ENCODE results near the gene MEX3D.
"Not testable (repeated sequence)": the region's sequence is repeated elsewhere in the genome, so short reads cannot be mapped to it uniquely, and the experiment has no call there.

The MEX3D gene

GRCh38 chr19:1533510-1534150, 34.5 kb downstream of the MEX3D start:
- FAIRE-seq: no peak

GRCh38 chr19:1532003-1532402, 36.1 kb downstream of the MEX3D start:
- FAIRE-seq: no peak

- no peak for FAIRE-seq
Measured at GRCh38 chr19:1531587-1531986, 36.5 kb downstream of the MEX3D start.

GRCh38 chr19:1530856-1531255, 37.3 kb downstream of the MEX3D start:
- FAIRE-seq: not testable (repeated sequence)

- no peak for FAIRE-seq
Measured at GRCh38 chr19:1529430-1529816, 38.7 kb downstream of the MEX3D start.

- FAIRE-seq: no peak
Measured at GRCh38 chr19:1528596-1529429, 39.3 kb downstream of the MEX3D start.

- FAIRE-seq: no peak
Measured at GRCh38 chr19:1527650-1528309, 40.3 kb downstream of the MEX3D start.

GRCh38 chr19:1526979-1527649, 41.0 kb downstream of the MEX3D start:
- FAIRE-seq: no peak

GRCh38 chr19:1526066-1526778, 41.9 kb downstream of the MEX3D start:
- FAIRE-seq: no peak

- FAIRE-seq: no peak
Measured at GRCh38 chr19:1525343-1525742, 42.8 kb downstream of the MEX3D start.

GRCh38 chr19:1524972-1525325, 43.2 kb downstream of the MEX3D start:
- FAIRE-seq: no peak

- FAIRE-seq: no peak
Measured at GRCh38 chr19:1524287-1524971, 43.7 kb downstream of the MEX3D start.

- FAIRE-seq: no peak
Measured at GRCh38 chr19:1523412-1524286, 44.5 kb downstream of the MEX3D start, which contains the start of gene PLK5. Gene PLK5 (plus strand): TSS chr19:1524077. CDS start chr19:1526997, 2,920 bp downstream.

GRCh38 chr19:1522838-1523237, 45.3 kb downstream of the MEX3D start:
- FAIRE-seq: no peak

- FAIRE-seq: no peak
Measured at GRCh38 chr19:1522061-1522460, 46.1 kb downstream of the MEX3D start.

GRCh38 chr19:1521636-1522035, 46.5 kb downstream of the MEX3D start:
- no peak for FAIRE-seq

GRCh38 chr19:1520203-1520780, 47.8 kb downstream of the MEX3D start:
- FAIRE-seq: no peak

GRCh38 chr19:1519802-1520201, 48.3 kb downstream of the MEX3D start:
- not testable (repeated sequence) for FAIRE-seq

GRCh38 chr19:1518471-1518870, 49.7 kb downstream of the MEX3D start:
- no peak for FAIRE-seq

GRCh38 chr19:1516395-1516753, 51.8 kb downstream of the MEX3D start:
- FAIRE-seq: no peak

Measured in G401.6 (cell line).